DMS153 treated with DMSO at 0.1 percent for 48 hours (cell line): ENCODE results near the gene CT55.
A peak's percentile ranks its signal among the peaks of the same experiment; 100 is the strongest.
"Not testable (repeated sequence)": the region's sequence is repeated elsewhere in the genome, so short reads cannot be mapped to it uniquely, and the experiment has no call there.

Experiments
- DNase-seq: peaks from one replicate; lab custom pipeline; 2025; ENCODE audit not compliant: unreplicated experiment; lab: John Stamatoyannopoulos, UW

The CT55 gene, protein sequence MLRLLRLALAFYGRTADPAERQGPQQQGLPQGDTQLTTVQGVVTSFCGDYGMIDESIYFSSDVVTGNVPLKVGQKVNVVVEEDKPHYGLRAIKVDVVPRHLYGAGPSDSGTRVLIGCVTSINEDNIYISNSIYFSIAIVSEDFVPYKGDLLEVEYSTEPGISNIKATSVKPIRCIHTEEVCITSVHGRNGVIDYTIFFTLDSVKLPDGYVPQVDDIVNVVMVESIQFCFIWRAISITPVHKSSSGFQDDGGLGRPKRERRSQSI

DNA sequence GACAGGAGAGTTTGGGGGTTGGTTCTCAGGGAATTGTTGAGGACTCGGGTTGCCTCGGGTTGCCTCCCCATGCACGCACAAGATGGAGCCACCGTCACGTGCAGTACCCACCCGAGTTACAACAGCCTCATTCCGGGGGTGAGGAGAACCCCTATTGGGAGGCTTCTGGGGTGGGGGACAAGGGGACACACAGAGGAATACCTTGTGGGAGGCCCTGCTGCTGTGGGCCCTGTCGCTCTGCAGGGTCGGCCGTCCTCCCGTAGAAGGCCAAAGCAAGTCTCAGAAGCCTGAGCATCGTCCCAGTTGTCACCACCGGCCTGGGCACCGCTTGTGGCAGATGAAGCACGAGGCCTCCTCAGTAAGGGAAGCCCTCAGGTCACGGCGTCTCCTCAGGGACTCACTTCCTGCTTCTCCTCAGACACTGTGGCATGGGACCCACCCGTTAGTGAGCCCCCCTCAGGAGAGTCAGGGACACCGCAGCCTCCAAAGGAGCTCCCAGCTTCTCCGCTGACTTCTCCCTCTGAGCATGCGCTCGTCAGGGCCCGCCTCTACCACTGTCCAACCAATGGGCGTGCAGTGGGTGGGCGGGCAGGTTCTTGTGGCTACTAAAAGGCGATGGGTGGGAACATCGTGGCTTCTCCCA lies at the start of gene CT55:
TSS of gene CT55 (minus strand) at position 522 of the 643 bp plus-strand sequence. CDS start at position 295, 227 bp downstream.
- no peak for DNase-seq

DNA sequence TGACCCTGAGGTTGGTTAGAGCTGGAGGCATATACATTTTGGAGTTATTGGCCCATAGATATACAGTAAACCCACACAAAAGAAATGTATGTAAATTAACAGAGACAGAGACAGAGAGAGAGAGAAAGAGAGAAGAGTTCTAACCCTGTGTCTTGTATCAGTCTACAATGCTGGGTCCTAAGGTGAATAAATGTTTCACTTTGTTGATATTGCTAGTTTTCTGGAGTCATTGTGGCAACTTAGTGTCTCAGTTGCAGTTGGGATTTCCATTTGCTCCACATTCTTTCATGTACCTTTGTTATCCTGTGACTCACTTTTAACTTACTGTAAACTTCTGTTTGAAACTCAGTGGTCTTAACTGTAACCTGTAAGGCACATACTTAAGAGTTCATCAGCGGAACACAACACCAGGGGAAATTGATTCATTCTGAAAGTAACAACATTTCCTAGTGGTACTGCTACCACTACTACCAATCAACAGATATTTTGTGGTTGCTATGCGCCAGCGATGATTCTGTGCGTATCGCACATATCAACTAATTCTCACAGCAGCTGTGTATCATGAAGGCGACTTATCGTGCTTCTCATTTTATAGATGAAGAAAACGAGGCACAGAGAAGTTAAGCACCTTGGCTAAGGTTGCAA lies 42.1 kb upstream of the CT55 start:
- DNase-seq, result no peak

DNA sequence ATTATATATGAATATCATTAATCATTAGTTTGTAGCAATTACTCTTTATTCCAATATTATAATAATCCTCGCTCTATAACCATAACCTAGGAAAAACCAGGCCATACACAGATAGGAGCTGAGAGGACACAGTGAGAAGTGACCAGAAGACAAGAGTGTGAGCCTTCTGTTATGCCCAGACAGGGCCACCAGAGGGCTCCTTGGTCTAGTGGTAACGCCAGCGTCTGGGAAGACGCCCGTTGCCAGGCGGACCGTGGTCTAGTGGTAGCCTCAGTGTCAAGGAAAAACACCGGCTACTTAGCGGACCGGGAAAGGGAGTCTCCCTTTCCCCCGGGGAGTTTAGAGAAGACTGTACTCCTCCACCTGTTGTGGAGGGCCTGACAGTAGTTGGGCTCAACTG lies 35.2 kb upstream of the CT55 start:
- DNase-seq, result not testable (repeated sequence)

DNA sequence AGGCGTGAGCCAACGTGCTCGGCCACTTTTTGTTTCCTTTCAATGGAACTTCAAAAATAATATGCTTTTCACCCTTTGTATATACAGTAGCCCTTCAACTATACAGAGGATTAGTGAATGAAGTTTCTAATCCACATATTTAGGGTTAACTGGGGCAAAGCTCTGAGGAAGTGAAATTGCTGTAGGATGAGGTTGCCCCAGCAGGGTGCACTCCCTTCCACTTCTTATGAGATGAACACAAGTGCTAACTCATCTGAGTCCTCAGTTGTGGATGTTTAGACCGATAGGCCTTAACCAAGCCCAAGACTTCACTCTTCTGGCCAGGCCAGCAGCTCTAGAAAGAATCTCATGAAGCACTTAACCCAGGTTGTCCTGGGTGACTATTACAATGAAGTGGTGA lies 29.1 kb upstream of the CT55 start:
- no peak for DNase-seq

DNA sequence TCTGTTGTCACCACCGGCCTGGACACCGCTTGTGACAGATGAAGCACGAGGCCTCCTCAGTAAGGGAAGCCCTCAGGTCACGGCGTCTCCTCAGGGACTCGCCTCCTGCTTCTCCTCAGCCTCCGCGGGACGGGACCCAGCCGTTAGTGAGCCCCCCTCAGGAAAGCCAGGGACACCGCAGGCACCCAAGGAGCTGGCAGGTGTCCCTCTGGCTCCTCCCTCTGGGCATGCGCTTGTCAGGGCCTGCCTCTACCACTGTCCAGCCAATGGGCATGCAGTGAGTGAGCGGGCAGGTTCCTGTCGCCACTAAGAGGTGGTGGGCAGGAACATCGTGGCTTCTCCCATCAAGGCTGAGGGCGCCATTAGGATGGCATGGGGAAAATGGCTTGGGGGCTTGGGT lies 23.5 kb upstream of the CT55 start:
- no peak for DNase-seq

DNA sequence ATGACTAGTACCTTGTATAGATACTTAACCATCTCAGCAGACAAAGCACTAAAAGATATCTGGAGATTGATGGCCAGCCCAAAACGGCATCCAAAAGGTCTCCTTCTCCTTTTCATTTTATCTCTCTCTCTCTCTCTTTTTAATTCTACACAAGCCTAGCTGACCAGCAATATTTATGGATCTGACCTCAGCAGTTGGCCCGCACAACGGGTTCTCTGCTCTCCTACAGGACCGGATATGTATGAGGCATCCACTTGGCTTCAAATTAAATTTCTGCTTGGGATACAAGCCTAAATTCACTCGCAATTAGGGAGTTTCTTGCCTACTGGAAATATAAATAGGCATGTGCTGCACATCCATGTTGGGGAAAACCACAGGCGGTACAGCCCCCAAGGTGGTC lies 22.5 kb upstream of the CT55 start:
- DNase-seq, result no peak

DNA sequence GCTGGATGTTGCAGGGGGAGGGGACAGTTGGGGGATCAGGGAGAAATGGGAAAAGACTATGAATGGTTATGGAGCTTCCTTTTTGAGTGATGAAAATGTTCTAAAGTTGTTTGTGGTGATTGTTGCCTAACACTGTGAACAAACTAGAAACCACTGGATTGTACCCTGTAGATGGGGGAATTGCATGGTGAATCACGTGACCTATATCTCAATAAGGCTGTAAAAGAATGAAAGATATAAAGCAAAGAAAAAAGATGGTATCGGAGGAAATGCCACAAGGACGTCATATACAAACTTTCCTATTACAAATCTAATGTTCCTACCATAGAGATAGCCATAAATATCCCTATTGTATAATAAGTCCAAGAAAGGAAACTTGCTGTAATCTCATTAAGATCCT lies 20.6 kb upstream of the CT55 start:
- no peak for DNase-seq

DNA sequence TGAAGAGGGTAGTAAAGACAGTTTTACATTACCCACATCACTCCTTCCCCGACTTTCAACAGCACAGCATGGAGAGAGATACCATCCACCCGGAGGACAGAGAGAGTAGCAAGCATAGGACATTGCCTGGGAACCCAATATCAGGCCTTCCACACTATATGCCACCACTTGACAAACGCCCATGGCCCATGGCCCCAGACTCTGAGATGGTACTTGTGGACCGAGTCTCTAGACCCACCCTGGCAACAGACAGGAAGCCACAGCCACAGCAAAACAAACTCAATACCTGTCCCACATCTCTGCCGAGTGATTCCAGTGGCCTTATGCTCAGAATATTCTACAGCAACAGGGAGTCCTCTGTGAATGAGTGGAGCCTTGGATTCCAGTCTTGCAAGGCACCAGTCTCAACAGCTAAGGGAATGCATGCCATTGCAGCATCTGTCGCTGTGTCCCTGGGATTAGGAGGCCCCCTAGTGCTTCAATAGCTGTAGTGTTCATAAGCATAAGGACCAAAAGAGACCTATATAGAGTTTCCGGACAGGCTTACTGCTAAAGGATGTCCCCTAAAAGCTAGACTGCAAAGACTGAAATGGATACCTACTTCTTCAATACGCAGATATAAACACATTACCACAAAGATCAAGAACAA lies 14.7 kb upstream of the CT55 start:
- peak; percentile 26 for DNase-seq

DNA sequence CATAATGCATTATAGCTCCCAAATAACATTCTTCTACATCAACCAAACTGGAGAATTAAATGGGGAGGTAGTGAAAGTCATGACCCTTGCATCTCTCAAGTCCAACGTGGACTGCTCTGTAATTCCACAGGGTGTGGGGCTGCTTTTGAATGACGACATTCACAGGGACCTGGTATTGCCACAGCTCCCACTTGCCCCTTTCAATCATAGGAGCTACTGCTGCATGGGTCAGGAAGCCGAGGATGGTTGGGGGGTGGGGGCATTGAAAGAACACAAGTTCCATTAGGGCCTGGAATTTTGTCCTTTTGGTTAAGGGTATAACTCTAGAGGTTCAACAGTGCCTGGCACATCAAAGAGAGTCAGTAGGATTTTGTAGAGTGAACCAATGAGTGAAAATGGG lies 7.4 kb upstream of the CT55 start:
- no peak for DNase-seq

DNA sequence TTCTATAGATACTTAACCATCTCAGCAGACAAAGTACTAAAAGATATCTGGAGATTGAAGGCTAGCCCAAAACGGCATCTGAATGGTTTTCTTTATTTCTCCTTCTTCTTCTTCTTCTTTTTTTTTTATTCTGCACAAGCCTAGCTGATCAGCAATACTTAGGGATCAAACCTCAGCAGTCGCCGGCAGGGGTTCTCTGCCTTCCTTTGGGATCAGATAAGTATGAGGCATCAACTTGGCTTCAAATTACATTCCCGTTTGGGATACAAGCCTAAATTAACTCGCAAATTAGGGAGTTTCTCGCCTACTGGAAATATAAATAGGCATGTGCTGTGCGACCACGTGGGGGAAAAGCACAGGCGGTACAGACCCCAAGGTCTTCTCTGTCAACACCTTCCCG lies 730 bp downstream of the CT55 start:
- no peak for DNase-seq

DNA sequence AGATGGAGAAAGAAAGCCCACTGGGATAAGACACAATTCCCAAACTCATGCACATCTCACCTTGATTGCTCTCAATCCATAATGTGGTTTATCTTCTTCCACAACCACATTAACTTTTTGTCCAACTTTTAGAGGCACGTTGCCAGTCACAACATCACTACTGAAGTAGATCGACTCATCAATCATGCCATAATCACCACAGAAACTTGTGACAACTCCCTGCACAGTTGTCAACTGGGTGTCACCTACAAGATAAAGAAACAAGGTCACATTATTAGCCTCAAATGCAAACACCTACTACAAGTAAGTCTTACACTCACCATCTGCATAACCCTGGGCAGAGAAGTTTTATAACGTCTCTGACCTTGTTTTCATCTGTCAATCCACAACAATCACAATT lies 1.7 kb downstream of the CT55 start:
- DNase-seq, result not testable (repeated sequence)

DNA sequence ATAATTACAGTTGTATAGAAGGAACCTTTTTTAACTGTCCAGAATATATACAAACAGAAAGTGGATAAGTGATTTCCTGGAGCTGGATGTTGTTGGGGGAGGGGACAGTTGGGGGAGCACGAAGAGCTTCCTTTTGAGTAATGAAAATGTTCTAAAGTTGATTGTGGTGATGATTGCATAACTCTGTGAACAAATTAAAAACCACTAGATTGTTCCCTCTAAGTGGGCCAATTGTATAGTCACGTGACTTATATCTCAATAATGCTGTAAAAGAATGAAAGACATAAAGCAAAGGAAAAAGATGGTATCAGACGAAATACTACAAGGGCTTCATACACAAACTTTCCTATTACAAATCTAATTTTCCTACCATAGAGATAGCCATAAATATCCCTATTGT lies 2.7 kb downstream of the CT55 start:
- no peak for DNase-seq

DNA sequence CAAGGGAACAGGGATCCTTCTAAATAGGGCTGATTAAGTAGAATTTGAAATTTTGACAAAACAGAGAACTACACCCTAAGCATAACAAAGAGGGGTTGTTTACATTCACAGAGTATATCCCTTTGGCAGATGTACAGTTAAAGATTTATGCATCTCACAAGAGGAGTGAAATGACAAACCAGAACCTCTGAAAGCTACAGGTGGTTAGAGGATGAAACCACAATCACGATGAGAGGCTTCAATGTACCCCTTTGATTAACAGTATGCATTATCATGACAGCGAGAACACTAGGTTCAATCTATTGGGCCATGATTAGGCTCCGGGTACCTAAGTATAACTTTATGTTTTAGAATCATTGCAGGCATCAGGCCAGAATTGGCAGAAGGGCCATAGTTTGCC lies 16.5 kb downstream of the CT55 start:
- DNase-seq, result not testable (repeated sequence)

DNA sequence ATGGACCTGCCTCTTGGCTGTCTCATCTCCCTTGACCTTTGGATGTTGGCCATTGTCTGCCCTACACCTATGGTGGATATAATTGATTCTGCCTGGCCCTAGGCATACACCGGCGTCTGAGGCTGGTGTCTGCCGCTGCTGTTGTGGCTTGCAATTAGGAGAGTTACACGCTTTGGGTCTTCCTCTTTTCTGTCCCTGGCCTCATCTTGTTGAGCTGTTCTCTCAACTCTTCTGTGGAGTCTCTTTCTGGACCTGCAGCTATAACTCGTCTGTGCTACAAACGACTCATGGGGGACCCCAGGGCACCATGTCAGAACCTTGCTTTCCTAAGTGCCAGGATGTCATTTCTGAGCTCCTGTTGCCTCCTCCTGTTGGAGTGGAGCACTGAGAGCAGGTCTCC lies 45.1 kb downstream of the CT55 start:
- not testable (repeated sequence) for DNase-seq

DNA sequence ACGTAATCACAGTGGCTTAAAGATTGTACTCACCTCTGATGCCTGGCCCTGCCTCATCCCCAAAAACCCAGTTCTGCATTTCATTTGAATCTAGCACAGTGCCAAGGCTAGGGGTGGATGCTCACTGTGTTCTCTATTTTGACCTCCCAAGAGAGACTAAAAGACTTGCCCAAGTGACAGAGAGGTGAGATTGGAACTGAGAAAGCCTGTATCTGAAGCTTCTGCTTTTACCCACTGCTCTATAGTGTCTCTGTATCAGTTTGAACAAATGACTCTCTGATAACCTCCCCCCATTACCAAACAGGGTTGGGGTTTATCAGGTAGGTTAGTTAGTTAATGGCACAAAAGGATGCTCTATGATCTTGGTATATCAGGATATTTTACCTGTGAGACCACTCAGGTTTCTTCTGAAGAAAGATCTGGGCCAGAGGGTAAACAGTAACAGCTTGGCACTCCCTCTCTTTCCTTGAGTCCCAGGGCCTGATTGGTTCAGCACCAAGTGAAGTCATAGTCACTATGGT lies 51.1 kb downstream of the CT55 start, which contains the start of gene ETDB:
TSS of gene ETDB (minus strand) at position 471 of the 521 bp plus-strand sequence. CDS start 1,265 bp downstream, outside the sequence.
- DNase-seq, result not testable (repeated sequence)

DNA sequence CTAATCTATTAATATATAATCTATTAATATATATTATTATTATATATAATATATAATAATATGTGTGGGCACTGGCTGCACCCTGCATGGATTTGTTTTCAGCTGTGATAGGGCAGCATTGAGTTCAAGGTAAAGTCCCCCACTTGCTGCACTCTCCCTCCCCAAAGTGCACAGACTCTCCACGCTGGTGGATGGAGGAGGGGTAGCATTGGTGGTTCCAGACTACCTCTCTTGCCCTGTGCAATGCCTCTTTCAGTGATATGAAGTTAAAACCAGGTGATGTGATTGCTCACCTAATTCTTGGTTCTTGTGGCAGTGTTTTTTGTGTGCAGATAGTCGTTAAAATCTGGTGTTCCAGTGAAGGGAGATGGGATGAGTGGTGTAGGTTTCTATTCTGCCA lies 55.1 kb downstream of the CT55 start:
- not testable (repeated sequence) for DNase-seq

DNA sequence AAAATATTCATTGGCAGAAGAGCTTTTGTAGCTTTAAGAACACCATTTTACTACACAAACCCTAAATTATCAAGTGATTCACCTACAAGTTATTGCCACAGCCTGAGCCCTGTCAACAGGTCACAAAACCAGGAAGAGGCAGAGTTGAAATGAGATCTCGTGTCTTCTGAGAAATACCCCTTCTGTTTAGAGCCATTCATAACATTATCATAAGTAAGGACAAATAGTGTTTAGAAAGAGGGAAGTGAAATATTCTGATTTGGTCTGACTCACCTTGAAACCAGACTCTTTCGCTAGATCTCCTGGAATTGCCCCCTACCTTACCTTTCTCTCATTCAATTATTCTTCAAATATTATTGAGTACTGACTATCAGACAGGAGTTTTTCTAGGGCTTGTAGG lies 56.8 kb downstream of the CT55 start:
- DNase-seq, result no peak

DNA sequence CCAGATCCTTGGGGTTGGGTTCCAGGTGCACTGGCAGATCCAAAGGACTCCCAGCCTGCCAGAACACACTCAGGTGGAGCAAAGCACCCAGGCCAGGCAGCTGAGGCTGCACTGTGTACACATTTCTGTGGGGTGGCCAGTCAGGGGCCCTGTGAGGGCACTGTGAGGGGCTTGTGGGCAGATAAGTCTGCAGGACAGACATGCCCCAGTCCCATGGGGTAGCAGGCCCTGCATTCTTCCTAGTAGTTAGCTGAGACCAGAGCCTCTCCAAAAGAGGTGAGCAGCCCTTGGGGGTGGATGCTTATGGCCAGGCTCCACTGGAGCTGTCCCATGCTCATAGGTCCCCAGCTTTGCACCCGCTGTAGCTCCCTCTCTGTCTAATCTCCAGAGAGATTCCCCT lies 58.5 kb downstream of the CT55 start:
- no peak for DNase-seq

DNA sequence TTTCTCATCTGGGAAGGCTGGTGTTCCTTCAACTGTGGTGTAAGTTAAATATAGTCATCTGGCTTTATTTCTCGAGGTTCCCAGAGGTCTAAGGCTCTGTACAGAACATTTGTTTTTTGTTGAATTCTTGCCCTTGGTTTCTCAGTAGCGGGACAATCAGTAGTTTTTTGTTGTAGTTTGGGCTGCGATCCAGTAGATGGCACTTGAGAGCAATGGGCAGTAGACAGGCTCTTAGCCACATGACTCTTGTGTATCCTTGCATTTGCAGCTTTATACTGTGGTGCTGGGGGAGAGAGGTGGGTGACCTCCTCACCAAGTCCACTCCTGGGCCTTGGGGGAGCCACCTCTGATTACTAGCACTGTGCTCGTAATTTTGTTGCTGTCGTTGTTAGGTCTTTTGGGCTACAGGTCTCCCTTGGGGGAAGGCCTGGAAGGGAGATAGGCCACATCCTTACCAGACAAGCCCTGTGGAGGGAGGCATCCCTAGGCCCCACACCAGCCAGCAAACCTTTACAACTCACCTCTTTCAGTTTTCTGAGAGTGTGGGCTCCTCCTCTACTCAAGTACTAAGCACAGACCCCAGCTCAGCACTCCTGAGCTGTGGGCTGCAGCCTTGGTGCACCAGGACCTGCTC lies 59.0 kb downstream of the CT55 start:
- DNase-seq, result peak; percentile 31

DNA sequence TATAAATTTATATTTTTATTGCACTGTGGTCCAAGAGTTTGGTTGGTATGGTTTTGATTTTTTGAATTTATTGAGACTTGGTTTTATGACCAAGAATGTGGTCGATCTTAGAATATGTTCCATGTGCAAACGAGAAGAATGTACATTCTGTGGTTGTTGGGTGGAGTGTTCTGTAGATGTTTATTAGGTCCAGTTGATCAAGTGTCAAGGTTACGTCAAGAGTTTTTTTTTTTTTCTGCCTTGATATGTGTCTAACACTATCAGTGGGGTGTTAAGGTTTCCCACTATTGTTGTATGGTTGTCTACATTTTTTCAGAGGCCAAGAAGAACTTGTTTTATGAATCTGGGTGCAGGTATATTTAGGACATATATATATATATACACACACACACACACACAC lies 61.6 kb downstream of the CT55 start:
- no peak for DNase-seq
